Hepatocyte (in vitro differentiated cells): ENCODE results near the gene EIF4E3. TPM values are rescaled to one million over a fixed set of nuclear protein-coding genes. Genes with fewer than 3 reads are reported as not detected.

Source experiments
- DNase-seq: peaks from one replicate; pipeline ENCODE4 v3.0.0-alpha.2; 2016; ENCODE audit warnings: low spot score
- H2AFZ ChIP-seq: fragments of 200-600 bp; sonication (generic); 2 replicates; pipeline ENCODE4 v1.6.0; 2016; ENCODE audit warnings: antibody characterized with exemption, mild to moderate bottlenecking
- H3K27ac ChIP-seq: fragments of 200-600 bp; sonication (generic); 2 replicates; pipeline ENCODE4 v1.5.1; 2016; ENCODE audit warnings: mild to moderate bottlenecking
- H3K27me3 ChIP-seq: fragments of 200-600 bp; sonication (generic); 2 replicates; pipeline ENCODE4 v1.6.1; 2016
- H3K36me3 ChIP-seq: fragments of 200-600 bp; sonication (generic); replicated peaks from 2 replicates; pipeline ENCODE4 v1.5.1; 2016; ENCODE audit warnings: low read depth; ENCODE audit not compliant: insufficient read depth
- H3K4me1 ChIP-seq: fragments of 200-600 bp; sonication (generic); 2 replicates; pipeline ENCODE4 v1.5.1; 2016; ENCODE audit warnings: mild to moderate bottlenecking, moderate library complexity; ENCODE audit not compliant: insufficient read depth
- H3K4me2 ChIP-seq: fragments of 200-600 bp; sonication (generic); 2 replicates; pipeline ENCODE4 v1.6.0; 2016
- H3K4me3 ChIP-seq: fragments of 200-600 bp; sonication (generic); 2 replicates; pipeline ENCODE4 v1.5.1; 2016; ENCODE audit warnings: mild to moderate bottlenecking
- H3K79me2 ChIP-seq: fragments of 200-600 bp; sonication (generic); 2 replicates; pipeline ENCODE4 v1.6.0; 2017; ENCODE audit warnings: mild to moderate bottlenecking
- H3K9me2 ChIP-seq: fragments of 200-600 bp; sonication (generic); replicated peaks from 2 replicates; pipeline ENCODE4 v1.6.0; 2017; ENCODE audit warnings: mild to moderate bottlenecking; ENCODE audit not compliant: insufficient read depth
- H3K9me3 ChIP-seq: fragments of 200-600 bp; sonication (generic); 2 replicates; pipeline ENCODE4 v1.5.1; 2016; ENCODE audit warnings: low read depth, mild to moderate bottlenecking
- H4K20me1 ChIP-seq: fragments of 200-600 bp; sonication (generic); 2 replicates; pipeline ENCODE4 v1.6.0; 2016; ENCODE audit warnings: mild to moderate bottlenecking; ENCODE audit not compliant: insufficient read depth, poor library complexity, severe bottlenecking
- CTCF ChIP-seq: fragments of 200-600 bp; sonication (generic); IDR thresholded peaks from 2 replicates; pipeline ENCODE4 v1.5.1; 2016; ENCODE audit warnings: antibody characterized with exemption, mild to moderate bottlenecking; ENCODE audit not compliant: poor library complexity
- EZH2 ChIP-seq: fragments of 200-600 bp; sonication (generic); IDR thresholded peaks from 2 replicates; pipeline ENCODE4 v1.6.1; 2016; ENCODE audit warnings: antibody characterized with exemption, mild to moderate bottlenecking, borderline replicate concordance
- EZH2phosphoT487 ChIP-seq: fragments of 200-600 bp; sonication (generic); IDR thresholded peaks from one replicate; pipeline ENCODE4 v1.6.1; 2018; ENCODE audit warnings: antibody characterized with exemption, mild to moderate bottlenecking, low read depth, moderate library complexity; ENCODE audit not compliant: unreplicated experiment, severe bottlenecking
- WGBS: methylation state at CpG from one replicate; pipeline ENCODE4 v1.1.6; 2016; ENCODE audit warnings: low lambda C conversion rate; ENCODE audit errors: missing lambda C conversion rate; 5-methylcytosine and 5-hydroxymethylcytosine counted together
- polyA plus RNA-seq: library from polyadenylated mRNA; unstranded; fragments of >200 nt; fragmentation: Nextera tagmentation; extraction: Ambion mirVana; gene quantifications from 2 replicates; pipeline ENCODE4 v1.2.1, GENCODE V29; 2016
- total RNA-seq: library from RNA; depleted of rRNA; stranded (reverse); fragments of >200 nt; gene quantifications from 2 replicates; pipeline ENCODE4 v1.2.3, GENCODE V29; 2014

The EIF4E3 gene
- total and polyA plus RNA-seq, 2 experiments from 2014 or later, result 4.1 to 7.4 TPM

- Histone ChIP-seq H4K20me1 (no peaks in the 10 kb centered on the region), H3K79me2 (no peaks in the 10 kb centered on the region), H3K9me3 (no peaks in the 10 kb centered on the region), H3K36me3 (no peaks in the 10 kb centered on the region), H3K4me3 (no peak overlapping the region), H3K27ac (no peak overlapping the region), H3K9me2 (no peaks in the 10 kb centered on the region), H3K4me2 (no peak overlapping the region), H3K27me3 (no peaks in the 10 kb centered on the region), H3K4me1 (no peaks in the 10 kb centered on the region), H2AFZ (no peak overlapping the region)
- 21% methylated on average over 1 of the region's 1 CpG for WGBS
- DNase-seq, result peak; percentile 64
- TF ChIP-seq EZH2 (no peak), CTCF (peak; percentile 82), EZH2phosphoT487 (no peak)
Measured at GRCh38 chr3:71710906-71711494, 14.2 kb downstream of the EIF4E3 start.

GRCh38 chr3:71709908-71710511, 15.2 kb downstream of the EIF4E3 start:
- no peaks in the 10 kb centered on the region for H3K9me2 ChIP-seq
- no peak for DNase-seq
- no peaks in the 10 kb centered on the region for H3K79me2 ChIP-seq
- H3K4me3 ChIP-seq, result no peak overlapping the region
- no peak overlapping the region for H3K27ac ChIP-seq
- no peaks in the 10 kb centered on the region for H3K9me3 ChIP-seq
- 79% methylated on average over 9 of the region's 9 CpGs for WGBS
- no peak overlapping the region for H3K4me2 ChIP-seq
- no peak for TF ChIP-seq EZH2phosphoT487
- TF ChIP-seq CTCF, result no peak
- no peak for TF ChIP-seq EZH2
- H2AFZ ChIP-seq, result no peak overlapping the region
- no peaks in the 10 kb centered on the region for H4K20me1 ChIP-seq
- no peaks in the 10 kb centered on the region for H3K36me3 ChIP-seq
- no peaks in the 10 kb centered on the region for H3K4me1 ChIP-seq
- H3K27me3 ChIP-seq, result no peaks in the 10 kb centered on the region

- H2AFZ ChIP-seq, result no peak overlapping the region
- no peaks in the 10 kb centered on the region for H3K9me2 ChIP-seq
- no peaks in the 10 kb centered on the region for H3K9me3 ChIP-seq
- TF ChIP-seq EZH2 (no peak), CTCF (no peak), EZH2phosphoT487 (no peak)
- H3K36me3 ChIP-seq, result no peaks in the 10 kb centered on the region
- no peak overlapping the region for H3K27ac ChIP-seq
- no peak overlapping the region for H3K4me2 ChIP-seq
- WGBS, result 65% methylated on average over 7 of the region's 7 CpGs
- H3K4me1 ChIP-seq, result no peaks in the 10 kb centered on the region
- no peak overlapping the region for H3K4me3 ChIP-seq
- no peaks in the 10 kb centered on the region for H3K27me3 ChIP-seq
- H4K20me1 ChIP-seq, result no peaks in the 10 kb centered on the region
- no peaks in the 10 kb centered on the region for H3K79me2 ChIP-seq
- no peak for DNase-seq
Measured at GRCh38 chr3:71708476-71709105, 16.6 kb downstream of the EIF4E3 start.
